Gastrocnemius medialis (tissue), 4 donors: Measurements from ENCODE around the gene COLEC11.

Source experiments
- POLR2A ChIP-seq, 2 donors: fragments of 450-650 bp; IDR thresholded peaks; one replicate each; pipeline ENCODE4 v1.6.1; 2017; ENCODE audit warnings: antibody characterized with exemption in 2 of 2, mild to moderate bottlenecking in 2 of 2, moderate library complexity in 2 of 2
- TF ChIP-seq, protein P1 (sequence below), 5 experiments: fragments of 450-650 bp in 3 of 5; fragments of 200-600 bp in 2 of 5; sonication (generic) in 2 of 5; IDR thresholded peaks in 4 of 5; conservative IDR thresholded peaks in 1 of 5; 1 replicate in 4 of 5; 2 replicates in 1 of 5; pipeline ENCODE4 v1.5.1; 2016 to 2019; ENCODE audit warnings: antibody characterized with exemption in 5 of 5, mild to moderate bottlenecking in 3 of 5, moderate library complexity in 3 of 5

DNA sequence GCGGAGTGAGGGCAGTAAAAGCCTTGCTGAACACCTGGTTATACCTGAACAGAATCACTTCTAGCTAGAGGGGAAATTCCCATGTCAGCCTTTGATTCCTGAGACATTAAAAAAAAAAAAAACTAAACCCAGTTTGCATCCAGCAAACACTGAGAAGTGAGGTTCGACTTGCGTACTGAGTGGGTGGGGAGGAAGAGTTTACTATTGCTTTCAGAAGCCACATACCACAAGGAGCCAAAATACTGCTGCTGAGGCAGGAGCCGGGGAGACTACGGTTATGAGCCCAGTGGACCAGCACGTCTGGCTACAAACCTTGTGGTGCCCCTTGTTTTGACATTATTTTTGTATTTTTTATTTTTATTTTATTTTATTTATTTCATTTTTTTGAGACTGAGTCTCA, 2.7 kb downstream of the COLEC11 start:
- TF ChIP-seq, protein P1, sequence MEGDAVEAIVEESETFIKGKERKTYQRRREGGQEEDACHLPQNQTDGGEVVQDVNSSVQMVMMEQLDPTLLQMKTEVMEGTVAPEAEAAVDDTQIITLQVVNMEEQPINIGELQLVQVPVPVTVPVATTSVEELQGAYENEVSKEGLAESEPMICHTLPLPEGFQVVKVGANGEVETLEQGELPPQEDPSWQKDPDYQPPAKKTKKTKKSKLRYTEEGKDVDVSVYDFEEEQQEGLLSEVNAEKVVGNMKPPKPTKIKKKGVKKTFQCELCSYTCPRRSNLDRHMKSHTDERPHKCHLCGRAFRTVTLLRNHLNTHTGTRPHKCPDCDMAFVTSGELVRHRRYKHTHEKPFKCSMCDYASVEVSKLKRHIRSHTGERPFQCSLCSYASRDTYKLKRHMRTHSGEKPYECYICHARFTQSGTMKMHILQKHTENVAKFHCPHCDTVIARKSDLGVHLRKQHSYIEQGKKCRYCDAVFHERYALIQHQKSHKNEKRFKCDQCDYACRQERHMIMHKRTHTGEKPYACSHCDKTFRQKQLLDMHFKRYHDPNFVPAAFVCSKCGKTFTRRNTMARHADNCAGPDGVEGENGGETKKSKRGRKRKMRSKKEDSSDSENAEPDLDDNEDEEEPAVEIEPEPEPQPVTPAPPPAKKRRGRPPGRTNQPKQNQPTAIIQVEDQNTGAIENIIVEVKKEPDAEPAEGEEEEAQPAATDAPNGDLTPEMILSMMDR (IDR thresholded peaks at IDR 0.05 in 4 of 5, conservative IDR thresholded peaks at IDR 0.05 in 1 of 5), result no peak
- no peak for TF ChIP-seq POLR2A (IDR thresholded peaks at IDR 0.05)
